GM13976 (cell line): Measurements from ENCODE around the gene ZNF319.

Source experiments
- DNase-seq: peaks from one replicate; pipeline ENCODE4 v3.0.0; 2012; ENCODE audit warnings: low spot score
- CTCF ChIP-seq: IDR thresholded peaks from 2 replicates; pipeline ENCODE4 v1.5.1; 2012; ENCODE audit warnings: borderline replicate concordance, mild to moderate bottlenecking; ENCODE audit not compliant: insufficient read depth; ENCODE audit errors: extremely low read depth, missing control alignments, control extremely low read depth
- in situ Hi-C: fragments of 300-500 bp; cut with MboI; formaldehyde crosslinking; loops from one replicate; pipeline ENCODE4 v1.12.0; 2022; ENCODE audit warnings: low sequenced_read_pairs, mixed read lengths, inconsistent platforms; ENCODE audit not compliant: unreplicated experiment

The ZNF319 gene

GRCh38 chr16:57997528-57998265, 2.8 kb downstream of the ZNF319 start:
- no peak for DNase-seq
- in situ Hi-C loops: no loop called here
- no peak for TF ChIP-seq CTCF

DNA sequence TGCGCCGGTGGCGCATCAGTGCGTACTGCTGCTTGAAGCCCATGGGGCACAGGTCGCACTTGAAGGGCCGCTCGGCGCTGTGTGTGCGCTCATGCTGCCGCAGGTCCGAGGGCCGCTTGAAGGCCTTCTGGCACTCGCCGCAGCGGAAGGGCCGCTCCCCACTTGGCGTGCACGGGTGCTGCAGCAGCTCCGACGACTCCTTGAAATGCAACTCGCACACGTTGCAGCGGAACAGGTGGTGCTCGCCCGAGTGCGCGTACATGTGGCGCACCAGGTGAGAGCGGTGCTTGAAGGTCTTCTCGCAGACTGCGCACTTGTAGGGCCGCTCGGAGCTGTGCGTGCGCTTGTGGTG, 3.3 kb downstream of the ZNF319 start:
- in situ Hi-C loops: no loop called here
- no peak for TF ChIP-seq CTCF

GRCh38 chr16:57996406-57997175, 3.9 kb downstream of the ZNF319 start:
- in situ Hi-C loops: no loop called here
- TF ChIP-seq CTCF: no peak
- DNase-seq: no peak

More for the DNA sequence above, 3.3 kb downstream of the ZNF319 start:
- no peak for DNase-seq

DNA sequence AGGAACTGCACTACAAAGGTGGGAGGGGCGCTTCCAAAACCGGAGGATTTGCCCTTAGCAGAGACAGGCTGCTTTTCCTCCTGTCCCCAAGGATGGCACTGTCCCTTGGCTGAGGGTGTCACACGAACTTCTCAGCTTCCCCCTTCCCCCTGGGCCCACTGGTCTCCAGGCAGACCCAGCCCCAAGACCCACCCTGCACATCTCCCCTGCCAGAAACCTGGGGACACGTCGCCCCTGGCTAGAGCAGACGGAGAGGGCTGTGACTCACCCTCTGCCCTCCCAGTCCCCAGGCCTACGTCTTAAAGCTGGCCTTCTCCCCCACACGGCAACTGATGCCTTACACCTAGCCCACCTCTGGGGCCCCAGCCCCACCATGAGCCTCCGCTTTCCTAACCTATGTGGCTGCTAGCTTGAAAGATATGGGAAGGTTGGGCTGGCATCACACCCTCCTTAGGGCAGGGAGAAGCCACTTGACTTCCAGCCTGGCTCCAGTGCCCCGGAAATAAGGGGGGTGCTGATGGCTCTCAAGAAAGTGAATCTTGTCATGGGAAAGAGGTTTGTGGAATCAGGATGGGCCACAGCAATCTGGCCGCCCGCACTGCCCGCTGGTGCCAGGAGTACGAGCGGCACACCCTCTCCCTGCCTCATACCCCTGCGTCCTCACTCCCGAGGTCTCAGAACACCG, 4.6 kb downstream of the ZNF319 start:
- no peak for DNase-seq
- TF ChIP-seq CTCF: no peak
- in situ Hi-C loops: no loop called here

- DNase-seq: peak; percentile 66
- in situ Hi-C loops: no loop called here
- TF ChIP-seq CTCF: peak; percentile 21
These were observed 5.7 kb downstream of the ZNF319 start for GRCh38 chr16:57994778-57995177.

DNA sequence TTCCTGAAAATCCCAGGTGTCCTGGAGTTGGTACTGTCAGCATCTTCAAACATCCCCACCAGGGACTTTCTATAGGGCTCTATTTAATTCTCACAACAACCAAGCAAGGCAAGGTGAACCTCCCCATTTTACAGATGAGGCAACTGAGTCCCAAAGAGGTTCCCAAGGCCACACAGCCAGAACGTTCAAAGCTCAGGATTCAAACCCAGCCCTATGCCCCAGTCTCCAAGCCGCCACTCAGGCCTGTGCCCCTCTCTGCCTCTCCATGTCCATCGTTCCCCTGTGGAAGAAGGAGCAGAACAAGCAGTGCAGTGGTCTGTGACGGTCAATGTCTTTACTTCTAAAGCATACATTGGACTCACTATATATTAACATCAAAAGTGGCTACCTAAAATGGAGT, 6.1 kb downstream of the ZNF319 start:
- no peak for DNase-seq
- no peak for TF ChIP-seq CTCF
- in situ Hi-C loops: no loop called here
